CD4-positive, alpha-beta T cell (primary cell): ENCODE data around the gene TIA1. TPM values are rescaled to one million over a fixed set of nuclear protein-coding genes. Genes with fewer than 3 reads are reported as not detected.

Experiments used
- ATAC-seq: fragments of 200-7000 bp; cut with Tn5 transposase; one replicate; pipeline ENCODE4 v1.10.0; 2022; ENCODE audit warnings: mild to moderate bottlenecking; ENCODE audit not compliant: poor library complexity
- CTCF ChIA-PET: fragments of 350-600 bp; sonication (Branson Sonifier 250); formaldehyde crosslinking; loops from one replicate; lab custom pipeline; 2021; ENCODE audit warnings: antibody characterized with exemption, inconsistent platforms; lab: Charles Lee
- POLR2A ChIA-PET: fragments of 350-600 bp; sonication (Branson Sonifier 250); formaldehyde crosslinking; loops from one replicate; lab custom pipeline; 2021; ENCODE audit warnings: antibody characterized with exemption, inconsistent platforms; lab: Charles Lee
- DNase-seq, 14 experiments: peaks; one replicate each; pipeline ENCODE4 v3.0.0-alpha.2; 2013 to 2020; ENCODE audit warnings: mixed read lengths in 2 of 14
- H3K27ac ChIP-seq, 2 donors: one replicate each; pipeline versions ENCODE4 v1.5.1 to v1.7.0; 2013; ENCODE audit warnings: low read length in 2 of 2, low read depth in 1 of 2, mild to moderate bottlenecking in 1 of 2
- H3K27me3 ChIP-seq, 2 experiments: 1 replicate in 1 of 2; 2 replicates in 1 of 2; pipeline versions ENCODE4 v1.6.1 to v1.7.0; 2013; ENCODE audit warnings: low read length in 2 of 2, control low read depth in 1 of 2, mild to moderate bottlenecking in 1 of 2, moderate library complexity in 1 of 2; ENCODE audit not compliant: insufficient read depth in 2 of 2, control insufficient read depth in 1 of 2
- H3K36me3 ChIP-seq: one replicate; pipeline ENCODE4 v1.6.1; 2013; ENCODE audit warnings: low read length, control low read depth; ENCODE audit not compliant: insufficient read depth
- H3K4me1 ChIP-seq: one replicate; pipeline ENCODE4 v1.6.1; 2013; ENCODE audit warnings: low read length, control low read depth; ENCODE audit not compliant: insufficient read depth
- H3K4me3 ChIP-seq: one replicate; pipeline ENCODE4 v1.5.1; 2013; ENCODE audit warnings: mild to moderate bottlenecking, low read length, moderate library complexity
- H3K9me3 ChIP-seq, 2 experiments: 1 replicate in 1 of 2; 2 replicates in 1 of 2; pipeline versions ENCODE4 v1.6.1 to v1.7.0; 2013; ENCODE audit warnings: low read length in 2 of 2, mild to moderate bottlenecking in 2 of 2, control low read depth in 1 of 2, moderate library complexity in 1 of 2; ENCODE audit not compliant: control insufficient read depth in 1 of 2, insufficient read depth in 1 of 2
- H3K27ac Mint-ChIP-seq: one replicate; pipeline ENCODE4 v1.8.0; 2020; ENCODE audit warnings: mixed read lengths
- H3K27me3 Mint-ChIP-seq: one replicate; pipeline ENCODE4 v1.8.0; 2021; ENCODE audit warnings: mixed read lengths
- H3K36me3 Mint-ChIP-seq: one replicate; pipeline ENCODE4 v1.8.0; 2021; ENCODE audit warnings: low read depth, mixed read lengths
- H3K4me1 Mint-ChIP-seq: one replicate; pipeline ENCODE4 v1.8.0; 2021; ENCODE audit warnings: low read depth, mixed read lengths
- H3K4me3 Mint-ChIP-seq: one replicate; pipeline ENCODE4 v1.8.0; 2020; ENCODE audit warnings: mild to moderate bottlenecking, mixed read lengths
- H3K9me3 Mint-ChIP-seq: one replicate; pipeline ENCODE4 v1.8.0; 2020; ENCODE audit warnings: mixed read lengths
- CTCF ChIP-seq: fragments of 200-600 bp; IDR thresholded peaks from one replicate; pipeline ENCODE4 v1.8.0; 2022; ENCODE audit warnings: antibody characterized with exemption, mild to moderate bottlenecking
- intact Hi-C, 2 experiments: fragments of 100-400 bp; cut with DNase I in 1 of 2; cut with micrococcal nuclease in 1 of 2; formaldehyde crosslinking; loops; one replicate each; pipeline versions ENCODE4 v1.15.1 to v1.9.0; 2023 to 2025; cut with DNase I, micrococcal nuclease
- microRNA-seq: library from miRNA; unstranded; fragments of <30 nt; microRNA quantifications from one replicate; pipeline ENCODE4 v1.2.0, GENCODE V29; 2021; ENCODE audit warnings: borderline microRNAs expressed, borderline replicate concordance
- total RNA-seq, 174 experiments: library from RNA in 2 of 174; stranded (reverse) in 2 of 174; gene quantifications; one replicate each; pipeline ENCODE4 v1.2.3 and lab custom pipeline; 2021 to 2026

The TIA1 gene
- total RNA-seq, 2 experiments from 2014 or later, result 34.4 to 45.3 TPM

- Mint-ChIP-seq H3K27ac (peak overlapping the region; percentile 72), H3K4me3 (no peak overlapping the region), H3K36me3 (peaks cover 23% of the 10 kb centered on the region), H3K27me3 (no peaks in the 10 kb centered on the region), H3K4me1 (peaks cover 8% of the 10 kb centered on the region), H3K9me3 (no peaks in the 10 kb centered on the region)
- ATAC-seq, result peak; percentile 79
- Histone ChIP-seq H3K36me3 (peaks cover 49% of the 10 kb centered on the region), H3K9me3 (no peaks in the 10 kb centered on the region), H3K27ac (no peak overlapping the region), H3K27me3 (no peaks in the 10 kb centered on the region), H3K4me1 (peaks cover 3% of the 10 kb centered on the region), H3K4me3 (no peak overlapping the region)
- no peak for TF ChIP-seq CTCF
- peak in 5 of 14 experiments; percentile 11 to 29 (median 20) for DNase-seq
- POLR2A ChIA-PET, result interaction anchor here (0.6 to 1.9 kb wide), 5 partner anchors 30 to 247 kb away, joined by 3 to 7 read pairs (median 3); partner anchors contain the start of genes C2orf42 and MXD1
- intact Hi-C loops, result no loop called here
- CTCF ChIA-PET, result interaction anchor here (1.0 kb wide), 1 partner anchor 259 kb away, joined by 4 read pairs; no protein-coding TSS in a partner anchor
These were observed 87.3 kb downstream of the TIA1 start for GRCh38 chr2:70161069-70161534.

- no peak for TF ChIP-seq CTCF
- CTCF ChIA-PET, result interaction anchor here (1.0 kb wide), 1 partner anchor 259 kb away, joined by 4 read pairs; no protein-coding TSS in a partner anchor
- no peak for ATAC-seq
- peaks cover 8% of the 10 kb centered on the region for H3K4me1 Mint-ChIP-seq
- Histone ChIP-seq H3K4me3 (no peak overlapping the region), H3K27ac (no peak overlapping the region), H3K36me3 (peaks cover 47% of the 10 kb centered on the region), H3K27me3 (no peaks in the 10 kb centered on the region), H3K9me3 (no peaks in the 10 kb centered on the region), H3K4me1 (peaks cover 3% of the 10 kb centered on the region)
- H3K27me3 Mint-ChIP-seq, result no peaks in the 10 kb centered on the region
- intact Hi-C loops, result no loop called here
- no peaks in the 10 kb centered on the region for H3K9me3 Mint-ChIP-seq
- H3K27ac Mint-ChIP-seq, result peak overlapping the region; percentile 72
- no peak overlapping the region for H3K4me3 Mint-ChIP-seq
- H3K36me3 Mint-ChIP-seq, result peaks cover 21% of the 10 kb centered on the region
- no peak for DNase-seq
- POLR2A ChIA-PET, result interaction anchor here (0.9 to 1.9 kb wide), 4 partner anchors 30 to 246 kb away, joined by 3 to 7 read pairs (median 4); partner anchors contain the start of genes C2orf42 and MXD1
These were observed 87.9 kb downstream of the TIA1 start for GRCh38 chr2:70160545-70160944.

Small RNA genes lying within 50 kb of the gene (microRNA-seq; reads per million reads assigned to microRNA genes)
- not detected for gene MIR1285-2

Other genes starting within 250 kb of the TIA1 start
- gene PCBP1, start 161.2 kb downstream of the TIA1 start, total RNA-seq, result 100 to 1,000 TPM; 228 to 233 TPM
- 10 to 100 TPM; 16.9 to 18.4 TPM for gene C2orf42, start 57.6 kb downstream of the TIA1 start, total RNA-seq
- gene PCYOX1, start 9.5 kb upstream of the TIA1 start, total RNA-seq, result 1 to 10 TPM; 8.3 to 9.8 TPM
- 10 to 100 TPM; 74.4 to 76.1 TPM for gene SNRPG, start 45.1 kb upstream of the TIA1 start, total RNA-seq
- gene FAM136A, start 53.4 kb upstream of the TIA1 start, total RNA-seq, result 10 to 100 TPM; 30.6 to 31.4 TPM